GM19452 (cell line): Measurements from ENCODE around the gene ADCY10.

Experiments used
- ATAC-seq: cut with Tn5 transposase; IDR thresholded peaks from one replicate; pipeline ENCODE4 v1.9.1; 2021; ENCODE audit not compliant: unreplicated experiment

Gene ADCY10

DNA sequence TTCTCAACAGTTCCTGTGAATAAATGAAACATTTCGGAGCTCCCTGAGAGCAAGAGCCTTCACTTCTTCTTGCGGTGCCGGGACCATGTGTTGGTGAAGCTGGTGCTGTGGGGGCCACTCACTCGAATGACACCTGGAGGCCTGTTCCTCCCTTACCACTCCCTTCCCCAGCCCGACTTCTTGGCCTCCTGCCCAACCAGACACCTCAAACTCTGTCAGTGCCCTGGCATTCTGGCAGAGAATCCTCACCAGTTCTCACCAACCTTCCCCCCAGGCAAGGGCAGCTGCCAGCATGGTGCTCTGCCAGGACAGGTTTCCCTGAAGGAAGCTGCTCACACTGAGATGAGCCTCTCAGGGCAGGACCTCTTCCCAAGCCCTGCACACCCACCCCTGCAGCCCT is 123.8 kb downstream of the ADCY10 start:
- no peak for ATAC-seq

DNA sequence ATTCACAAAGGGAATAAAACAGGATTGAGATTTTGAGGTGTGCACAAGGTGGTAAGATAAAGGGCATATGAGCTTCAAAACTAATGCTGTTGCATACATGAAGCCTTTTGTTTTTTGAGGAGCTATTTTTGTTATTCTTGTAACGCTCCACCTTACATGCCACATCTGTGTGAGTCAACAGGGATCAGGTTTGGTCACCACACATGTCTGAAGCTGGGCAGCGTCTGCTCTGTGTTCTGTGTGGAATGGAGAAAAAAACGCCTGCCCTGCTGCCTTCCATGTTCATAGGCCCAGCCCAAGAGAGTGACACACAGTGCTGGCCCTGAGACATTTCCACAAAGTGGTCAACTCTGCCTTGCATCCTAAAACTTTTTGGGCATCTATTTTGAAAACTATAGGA is 124.4 kb downstream of the ADCY10 start:
- no peak for ATAC-seq

DNA sequence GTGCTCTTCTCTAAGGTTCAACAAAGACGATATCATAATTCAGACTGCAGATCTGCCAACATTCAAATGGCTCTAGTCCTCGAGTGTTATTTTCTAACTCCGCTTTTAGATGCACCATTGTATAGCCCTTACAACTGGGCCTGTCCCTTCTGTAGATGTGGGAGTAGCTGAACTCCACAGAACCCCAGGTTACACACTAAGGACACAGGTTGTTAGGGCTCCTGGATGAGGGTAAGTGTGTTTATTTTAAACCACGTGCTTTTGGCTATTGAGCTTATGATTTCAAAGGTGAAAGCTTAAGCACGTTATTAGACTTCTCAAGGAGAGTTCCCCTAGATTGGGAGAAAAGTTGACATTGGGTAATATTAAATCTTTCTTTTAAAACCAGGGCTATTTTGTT is 127.4 kb downstream of the ADCY10 start:
- no peak for ATAC-seq

DNA sequence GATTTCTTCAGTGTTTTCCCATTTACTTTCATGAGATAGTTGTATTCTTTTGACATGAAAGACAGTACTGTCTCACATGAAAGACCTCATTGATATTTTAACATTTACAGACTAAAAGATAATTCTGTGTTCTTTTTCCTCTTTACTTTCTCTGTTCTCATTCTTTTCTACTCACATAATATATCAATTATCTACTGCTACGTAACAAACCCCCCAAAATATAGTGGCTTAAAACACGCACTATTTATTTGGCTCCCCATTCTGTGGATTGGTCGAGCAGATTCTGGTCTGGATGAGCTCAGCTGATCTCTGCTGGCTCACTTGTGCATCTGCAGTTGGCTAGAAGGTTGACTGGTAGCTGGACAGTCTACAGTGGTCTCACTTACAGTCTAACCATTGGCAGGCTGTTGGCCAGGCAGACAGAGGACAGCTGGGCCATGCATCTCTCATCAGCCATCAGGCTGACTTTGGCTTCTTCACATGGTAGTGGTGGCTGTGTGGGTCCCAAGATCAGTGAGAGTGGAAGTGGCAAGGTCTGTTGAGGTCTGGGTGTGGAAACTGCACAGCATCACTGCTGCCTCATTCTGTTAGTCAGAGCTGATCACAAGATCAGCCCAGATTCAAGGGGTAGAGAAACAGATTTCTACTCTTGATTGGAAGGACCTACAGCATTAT is 128.9 kb downstream of the ADCY10 start:
- no peak for ATAC-seq

DNA sequence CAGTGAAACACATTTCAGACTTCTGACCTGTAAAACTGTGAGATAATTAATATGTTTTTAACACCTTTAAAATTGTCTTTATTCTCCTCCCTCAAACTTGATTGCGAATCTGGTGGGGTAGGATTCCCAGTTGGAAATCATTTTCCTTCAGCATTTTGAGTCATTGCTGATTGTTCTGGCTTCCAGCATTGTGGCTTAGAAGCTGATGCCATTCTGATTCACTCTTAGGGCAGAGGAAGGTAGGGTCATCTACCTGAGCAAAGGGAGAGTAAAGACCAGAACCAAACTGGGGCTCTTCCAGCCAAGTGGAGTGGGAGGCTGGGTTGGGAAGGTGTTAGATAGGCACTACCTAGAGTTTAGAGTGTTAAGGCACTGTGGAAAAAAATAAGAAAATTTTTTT is 131.0 kb downstream of the ADCY10 start:
- ATAC-seq = no peak

DNA sequence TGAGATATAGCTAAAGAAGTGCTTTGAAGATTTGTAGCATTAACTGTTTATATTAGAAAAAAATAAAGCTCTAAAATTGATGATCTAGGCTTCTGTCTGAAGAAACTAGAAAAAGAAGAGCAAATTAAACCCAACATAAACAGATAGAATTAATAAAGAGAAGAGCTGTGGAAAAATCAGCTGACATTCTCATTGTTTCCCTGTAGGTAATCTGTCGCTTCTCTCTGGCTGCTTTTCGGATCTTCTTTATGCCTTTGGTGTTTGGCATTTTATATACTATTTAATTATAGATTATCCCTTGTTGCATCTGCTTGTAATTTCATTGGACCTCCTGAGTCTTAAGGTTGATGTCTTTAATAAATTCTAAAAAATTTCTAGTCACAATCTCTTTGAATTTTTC is 132.4 kb downstream of the ADCY10 start:
- no peak for ATAC-seq

DNA sequence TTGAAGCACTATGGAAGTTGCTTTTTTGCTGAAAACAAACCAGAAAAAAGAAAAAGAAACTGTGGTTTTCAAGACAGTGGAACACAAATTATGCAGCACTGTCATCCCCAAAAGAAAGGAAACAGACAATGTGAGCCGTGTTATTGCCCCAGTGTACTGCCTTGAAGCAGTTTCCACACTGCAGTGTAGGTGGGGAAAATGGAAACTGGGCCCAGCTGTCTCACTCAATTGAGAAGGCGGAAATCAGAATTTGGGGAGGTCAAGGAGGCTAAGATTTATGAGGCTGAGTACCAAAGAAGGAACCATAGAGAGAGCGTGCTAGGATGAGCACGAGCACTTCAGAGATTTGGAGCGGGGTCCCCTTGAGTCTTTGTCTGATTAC is 136.7 kb downstream of the ADCY10 start:
- no peak for ATAC-seq

DNA sequence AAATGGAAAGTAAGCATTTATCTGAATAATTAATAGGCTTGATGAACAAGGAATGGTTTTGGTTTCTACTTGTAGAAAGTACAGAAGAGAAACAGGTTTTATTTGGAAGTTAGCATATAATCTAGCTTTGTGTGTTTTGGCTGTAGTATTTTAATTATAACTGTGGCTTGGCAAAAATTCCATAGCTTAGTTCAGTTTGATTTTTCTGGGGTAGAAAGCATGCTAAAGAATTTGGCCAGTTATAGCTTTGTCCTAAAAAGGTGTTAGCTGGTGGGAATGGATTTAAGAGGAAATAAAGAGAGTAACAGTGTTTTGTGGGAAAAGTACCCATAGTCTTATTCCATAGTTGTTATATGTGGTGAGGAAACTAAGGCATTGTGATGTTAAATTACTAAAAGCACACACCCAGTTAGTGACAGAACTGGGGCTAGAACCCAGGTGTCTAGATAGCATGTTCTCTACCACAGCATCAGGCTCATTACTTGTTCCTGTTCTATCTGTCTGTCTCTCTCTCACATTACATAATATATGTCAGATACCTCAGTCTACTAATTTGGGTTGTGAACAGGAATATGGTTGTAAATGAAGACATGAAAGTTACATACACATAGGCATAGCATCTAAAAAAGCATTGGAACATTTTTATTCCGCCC is 137.2 kb downstream of the ADCY10 start:
- ATAC-seq = no peak

DNA sequence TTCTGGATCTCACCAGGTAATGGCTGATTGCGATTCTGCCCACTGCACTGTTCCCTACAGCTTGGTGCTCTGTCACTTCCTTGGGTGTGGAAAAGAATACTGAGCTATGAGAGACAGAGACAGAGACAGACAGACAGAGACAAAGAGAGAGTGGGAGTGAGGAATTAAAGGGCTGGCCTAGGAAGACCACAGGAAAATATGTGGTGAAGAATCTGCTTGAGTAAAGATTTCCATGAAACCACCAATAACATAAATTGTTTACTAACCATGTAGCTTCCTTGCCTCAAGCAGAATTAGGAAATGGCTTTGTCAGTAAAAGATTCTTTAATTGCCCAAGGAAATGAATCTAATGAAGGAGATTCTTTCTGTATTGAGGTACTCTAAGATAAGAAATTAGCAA is 137.8 kb downstream of the ADCY10 start:
- ATAC-seq = no peak

DNA sequence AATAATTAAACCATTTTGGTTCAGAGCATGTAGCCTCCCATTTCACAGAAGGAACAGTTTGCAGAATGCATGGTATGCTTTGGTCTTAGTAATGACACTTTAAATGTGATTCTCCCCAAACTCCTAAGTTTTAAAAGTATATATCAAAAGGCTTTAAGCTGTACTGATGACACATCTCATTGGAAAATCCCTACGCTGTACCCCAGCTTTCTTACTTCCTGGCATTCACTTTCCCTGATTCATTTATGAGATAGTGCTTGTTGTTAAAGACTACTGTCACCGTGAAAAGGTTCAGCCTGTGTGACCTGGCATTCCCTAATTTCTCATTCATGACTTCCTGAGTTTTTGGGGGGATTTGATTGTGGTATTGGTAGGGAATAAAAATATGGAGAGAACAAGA is 138.8 kb downstream of the ADCY10 start:
- no peak for ATAC-seq

DNA sequence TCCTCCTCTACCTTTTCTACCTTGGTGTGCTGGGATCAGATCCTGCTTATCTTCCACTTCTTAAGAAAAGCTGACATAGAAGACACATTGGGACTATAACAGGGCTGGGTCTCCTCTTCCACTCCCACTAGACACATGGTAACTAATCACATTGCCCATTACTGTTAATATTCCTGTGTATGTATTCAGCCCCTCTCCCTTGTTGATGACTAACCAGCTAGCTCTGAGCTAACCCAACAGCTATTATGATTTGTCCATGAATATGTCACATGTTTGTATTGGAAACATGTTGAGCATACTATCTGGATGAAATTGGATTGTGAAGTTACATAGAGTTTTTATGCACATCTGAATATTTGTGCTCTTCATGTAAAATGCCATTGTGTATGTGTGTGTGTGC is 139.2 kb downstream of the ADCY10 start:
- no peak for ATAC-seq

DNA sequence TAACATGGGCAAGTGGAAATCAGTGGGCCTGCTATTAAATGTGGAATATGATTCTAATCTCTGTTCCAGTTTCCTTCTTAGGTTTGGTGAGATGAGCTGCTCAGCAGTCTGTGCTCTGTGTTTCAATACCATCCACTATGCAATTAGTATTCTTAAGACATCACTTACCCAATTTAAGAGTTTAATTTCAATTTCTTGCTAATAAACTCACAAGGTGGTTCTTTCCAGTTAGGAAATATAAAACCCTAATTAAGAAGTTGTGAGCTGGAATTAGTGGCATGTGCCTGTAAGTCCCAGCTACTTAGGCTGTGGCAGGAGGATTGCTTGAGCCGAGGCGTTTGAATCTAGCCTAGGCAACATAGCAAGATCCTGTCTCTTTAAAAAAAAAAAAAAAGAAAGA is 140.4 kb downstream of the ADCY10 start:
- no peak for ATAC-seq

DNA sequence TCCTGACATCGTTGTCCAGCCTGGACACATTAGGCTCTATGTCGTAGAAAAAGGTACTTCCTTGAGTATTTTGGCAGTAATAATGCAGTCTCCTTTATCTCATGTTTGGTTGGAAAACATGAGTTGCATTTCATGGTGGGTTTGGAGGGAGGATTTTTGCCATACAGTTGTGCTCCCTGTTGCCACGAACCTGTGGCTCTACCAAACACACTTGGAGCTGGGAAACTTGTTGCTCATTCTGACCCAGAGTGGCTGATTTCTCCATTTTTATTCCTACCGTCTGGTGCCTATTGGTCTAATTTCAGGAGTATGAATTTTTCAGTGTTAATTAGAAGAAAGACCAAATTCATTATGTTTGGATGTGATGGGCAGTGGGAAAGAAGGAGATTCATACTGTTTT is 141.5 kb downstream of the ADCY10 start:
- no peak for ATAC-seq

DNA sequence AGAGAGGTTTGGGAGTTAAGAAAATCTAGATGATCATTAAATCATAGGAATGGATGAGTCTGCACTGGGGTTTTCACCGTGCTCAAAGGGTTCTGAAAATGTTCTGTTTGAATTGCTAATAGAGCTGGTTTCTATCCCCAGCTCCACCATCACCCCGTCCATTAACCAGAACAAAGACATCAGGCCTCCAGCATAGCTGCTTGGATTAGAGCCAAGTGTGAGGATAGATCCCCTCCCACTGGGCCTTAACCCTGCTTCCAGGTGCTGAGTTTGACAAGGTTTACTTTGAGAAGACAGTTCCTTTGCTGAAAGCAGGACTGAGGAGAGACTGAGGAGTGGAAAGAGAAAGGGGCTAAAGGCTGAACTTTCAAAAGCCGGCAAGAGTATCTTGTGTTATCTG is 143.8 kb downstream of the ADCY10 start:
- no peak for ATAC-seq

DNA sequence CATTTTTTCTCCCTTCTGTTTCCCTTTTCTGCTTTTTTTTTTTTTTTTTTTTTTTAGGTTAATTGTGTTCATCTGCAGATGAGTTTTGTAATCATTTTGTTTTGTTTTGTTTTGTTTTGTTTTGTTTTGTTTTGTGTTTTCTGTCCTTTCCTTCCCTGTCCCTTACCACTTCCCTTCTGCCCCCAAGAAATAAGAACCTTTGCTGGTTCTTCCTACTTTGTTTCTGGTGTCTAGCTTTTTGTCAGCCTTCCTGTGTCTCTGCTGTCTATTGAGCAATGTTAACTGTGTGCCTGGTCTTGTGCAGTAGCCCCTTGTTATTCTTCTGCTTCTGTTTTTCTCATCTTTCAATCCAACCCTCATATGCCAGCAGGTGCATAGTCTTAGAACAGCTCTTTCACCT is 146.2 kb downstream of the ADCY10 start:
- ATAC-seq = no peak

DNA sequence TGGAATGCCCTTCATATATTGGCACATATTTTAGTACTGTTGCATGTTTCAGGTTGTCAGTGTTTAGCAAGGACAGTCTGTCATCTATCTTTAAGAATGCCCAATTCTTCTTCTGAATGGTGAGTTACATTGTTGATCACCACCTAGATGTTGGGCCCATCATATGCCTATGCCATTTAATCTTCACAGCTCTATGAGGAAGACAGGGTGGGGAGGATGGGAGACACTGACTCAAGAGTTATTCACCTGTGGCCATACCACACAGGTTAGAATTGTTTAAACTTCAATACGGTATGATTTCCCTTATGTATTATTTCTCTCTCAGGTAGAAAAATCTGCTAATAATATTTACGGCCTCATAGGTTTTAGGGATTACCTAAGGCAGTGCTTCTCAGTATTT is 147.4 kb downstream of the ADCY10 start:
- ATAC-seq = no peak

DNA sequence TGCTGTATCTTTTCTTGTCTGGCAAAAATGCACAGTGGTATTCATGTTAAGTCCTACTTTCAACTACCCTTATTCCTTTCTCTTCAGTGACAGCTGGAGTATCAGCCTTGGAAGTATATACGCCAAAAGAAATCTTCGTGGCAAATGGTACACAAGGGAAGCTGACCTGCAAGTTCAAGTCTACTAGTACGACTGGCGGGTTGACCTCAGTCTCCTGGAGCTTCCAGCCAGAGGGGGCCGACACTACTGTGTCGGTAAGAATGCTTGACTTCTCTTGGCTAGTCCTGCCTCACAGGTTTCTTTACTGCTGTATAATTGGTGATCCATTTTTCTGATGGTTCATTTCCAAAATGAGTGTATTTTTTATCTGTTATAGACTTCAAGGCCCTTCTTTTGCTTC is 148.4 kb downstream of the ADCY10 start:
- no peak for ATAC-seq

DNA sequence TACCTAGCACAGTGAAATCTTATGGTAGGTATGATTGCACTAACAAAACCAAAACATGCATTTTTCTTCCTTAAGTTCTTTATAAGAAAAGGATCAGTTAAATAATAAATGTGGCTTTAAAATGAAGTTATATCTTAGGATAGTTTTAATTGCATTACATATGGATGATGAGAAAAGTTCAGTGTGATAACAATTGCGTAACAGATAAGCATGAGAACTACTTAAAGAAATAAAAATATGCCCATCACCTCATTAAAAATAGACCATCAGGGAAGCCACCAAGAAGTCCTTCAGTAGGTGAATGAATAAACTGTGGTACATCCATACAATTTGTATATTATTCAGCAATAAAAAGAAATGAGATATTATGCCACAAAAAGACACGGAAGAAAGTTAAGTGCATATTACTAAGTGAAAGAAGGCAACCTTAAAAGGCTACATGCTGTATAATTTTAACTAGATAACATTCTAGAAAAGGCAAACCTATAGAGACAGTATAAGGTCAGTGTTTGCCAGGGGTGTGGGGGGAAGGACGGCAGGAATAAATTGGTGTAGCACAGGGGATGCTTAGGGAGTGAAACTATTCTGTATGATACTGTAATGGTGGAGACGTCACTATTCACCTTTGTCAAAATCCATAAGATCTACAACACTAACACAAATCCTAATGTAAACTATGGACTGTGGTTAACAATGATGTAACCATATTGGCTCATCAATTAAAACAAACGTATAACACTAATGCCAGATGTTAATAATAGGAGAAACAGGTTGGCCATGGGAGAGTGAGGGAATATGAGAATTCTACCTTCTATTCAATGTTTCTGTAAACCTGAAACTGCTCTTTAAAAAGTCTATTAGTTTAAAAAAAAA is 149.2 kb downstream of the ADCY10 start:
- no peak for ATAC-seq

DNA sequence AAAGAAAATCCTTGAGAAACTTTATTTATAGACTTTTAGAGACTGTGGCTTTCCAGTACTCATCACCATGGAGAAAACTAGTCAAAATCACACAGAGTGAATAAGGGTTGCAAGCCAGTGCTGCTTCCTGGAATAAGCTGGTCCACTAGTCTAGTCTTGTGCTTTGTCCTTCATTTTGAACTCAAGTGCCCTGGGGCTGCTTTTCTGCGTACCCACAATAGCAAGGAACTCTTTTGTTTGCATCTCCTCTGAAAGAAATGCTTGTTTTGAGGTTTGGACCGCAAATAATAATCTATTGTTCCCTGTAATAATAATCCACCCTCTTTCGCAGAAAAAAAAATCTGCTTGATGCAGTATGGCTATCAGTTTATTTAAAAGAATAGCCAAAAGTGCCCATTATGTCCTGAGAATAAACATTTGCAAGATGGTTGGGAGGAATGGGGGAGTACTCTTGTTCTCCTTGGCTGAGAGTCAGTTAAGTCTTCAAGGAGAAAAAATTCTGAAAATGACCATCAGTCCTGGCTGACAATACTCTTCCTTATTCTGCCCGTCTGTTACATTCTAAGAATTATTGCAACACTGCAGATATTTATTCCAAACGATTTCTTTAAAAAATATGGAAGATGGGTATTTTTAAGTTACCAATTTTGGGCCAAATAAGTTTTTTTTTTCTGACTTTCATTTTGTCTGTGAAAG is 150.3 kb downstream of the ADCY10 start:
- ATAC-seq = no peak

DNA sequence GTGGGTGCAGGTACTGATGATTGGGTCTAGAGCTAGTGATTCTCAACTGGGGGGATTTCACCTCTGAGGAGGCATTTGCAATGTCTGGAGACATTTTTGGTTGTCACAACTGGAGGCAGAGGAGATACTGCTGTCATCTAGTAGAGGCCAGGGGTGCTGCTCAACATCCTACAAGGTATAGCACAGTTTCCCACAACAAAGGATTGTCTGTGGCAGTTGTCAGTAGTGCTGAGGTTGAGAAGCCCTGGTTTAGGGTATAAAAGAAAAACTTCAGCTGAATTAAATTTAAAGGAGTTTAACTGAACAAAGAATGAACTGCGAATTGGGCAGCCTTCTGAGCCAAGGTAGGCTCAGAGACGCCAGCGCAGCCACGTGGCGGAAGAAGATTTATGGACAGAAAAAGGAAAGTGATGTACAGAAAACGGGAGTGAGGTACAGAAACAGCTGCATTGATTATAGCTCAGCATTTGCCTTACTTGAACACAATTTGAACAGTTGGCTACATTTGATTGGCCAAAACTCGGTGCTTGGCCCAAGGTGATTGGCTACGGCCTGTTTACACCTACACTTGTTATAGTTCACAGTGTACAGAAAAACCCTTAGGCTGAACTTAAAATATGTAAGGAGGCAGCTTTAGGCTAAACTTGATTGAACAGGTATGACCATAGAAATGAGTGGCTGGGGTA is 151.7 kb downstream of the ADCY10 start:
- no peak for ATAC-seq

DNA sequence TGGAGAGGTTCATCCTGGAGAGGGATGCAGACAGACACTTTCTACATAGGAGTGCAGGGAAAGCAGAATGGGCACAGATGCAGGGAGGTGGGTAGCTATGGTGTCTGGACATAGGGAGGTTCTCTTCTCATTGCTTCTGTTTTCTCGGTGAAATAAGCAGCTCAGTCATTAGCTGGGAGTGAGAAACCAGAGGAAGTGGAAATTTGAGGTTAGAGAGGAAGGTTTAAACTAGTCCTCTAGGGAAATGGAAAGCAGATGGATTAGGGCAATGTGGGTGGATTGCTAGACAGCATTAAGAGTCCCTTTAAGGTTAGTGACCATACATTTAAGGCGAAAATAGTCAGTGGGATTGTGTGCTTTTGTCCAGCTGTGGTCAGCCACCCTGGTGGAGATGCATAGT is 152.5 kb downstream of the ADCY10 start:
- no peak for ATAC-seq
